Measurements from ENCODE around the gene OSBP2. TPM values are rescaled to one million over a fixed set of nuclear protein-coding genes. Genes with fewer than 3 reads are reported as not detected.

The OSBP2 gene
- total and polyA plus RNA-seq, 10 of the 15 experiments (the other 5 are each of a cell fraction or from before 2014, with no cell fraction given): 0.11 to 7.7 (median 3.6) TPM

DNA sequence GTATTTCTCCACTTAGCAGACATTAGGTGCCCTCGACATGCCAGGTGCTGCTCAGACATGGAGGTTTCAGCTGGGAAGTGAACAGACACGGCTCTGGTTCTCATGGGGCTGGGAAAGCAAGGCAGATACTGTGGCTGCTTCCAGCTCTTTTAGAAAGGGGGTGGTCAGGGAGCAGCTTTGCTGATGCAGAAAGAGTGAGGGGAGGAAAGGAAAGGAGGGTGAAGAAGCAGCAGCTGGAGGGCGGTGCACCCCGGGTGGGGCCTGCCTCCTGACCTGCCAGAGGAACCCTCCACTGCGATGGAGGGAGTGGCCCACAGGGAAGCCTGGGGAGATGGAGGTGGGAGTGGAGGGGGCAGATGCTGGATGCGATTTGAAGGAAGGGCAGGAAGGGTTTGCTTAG, 197.1 kb downstream of the OSBP2 start (continued):
- TF ChIP-seq CBX3 (IDR thresholded peaks at IDR 0.05; ENCODE audit: borderline replicate concordance, low read depth): no peak
- TF ChIP-seq RELA (IDR thresholded peaks at IDR 0.05; ENCODE audit: borderline replicate concordance, partially characterized antibody): no peak
- no peak for TF ChIP-seq EED (IDR thresholded peaks at IDR 0.05; ENCODE audit: low read depth)

- BruUV-seq (replicated peaks): no TSS peak
- no peak overlapping the region for H3K4me3 ChIP-seq
- CTCF ChIA-PET: interaction anchor here (2.0 to 2.8 kb wide), 3 partner anchors 10 to 28 kb away, joined by 4 to 13 read pairs (median 11); no protein-coding TSS in a partner anchor
- no peaks in the 10 kb centered on the region for H3K9me3 ChIP-seq (replicated peaks; ENCODE audit: control insufficient read depth, insufficient read depth, low read length)
- 69% methylated on average over 8 of the region's 8 CpGs for WGBS (ENCODE audit: insufficient coverage, insufficient replicate concordance, low lambda C conversion rate, missing lambda C conversion rate)
- no peaks in the 10 kb centered on the region for H3K4me1 ChIP-seq (ENCODE audit: control insufficient read depth, insufficient read depth, low read length)
- RAD21 ChIA-PET (ENCODE audit: unreplicated experiment): no interaction called here
- H2AFZ ChIP-seq (ENCODE audit: control insufficient read depth, low read depth, low read length): no peak overlapping the region
- TF ChIP-seq HSF1 (IDR thresholded peaks at IDR 0.05; ENCODE audit: low read depth, low read length) (no peak), E2F4 (IDR thresholded peaks at IDR 0.05; ENCODE audit: low read depth, low read length) (no peak), DPF2 (IDR thresholded peaks at IDR 0.05) (no peak), BHLHE40 (IDR thresholded peaks at IDR 0.05; ENCODE audit: borderline replicate concordance in 1 of 2, low read depth in 2 of 2, low read length in 1 of 2) (no peak), GABPA (IDR thresholded peaks at IDR 0.05; ENCODE audit: low read depth) (no peak), ELK1 (IDR thresholded peaks at IDR 0.05; ENCODE audit: low read depth, low read length) (no peak), EP300 (IDR thresholded peaks at IDR 0.05; ENCODE audit: borderline replicate concordance in 1 of 2, control insufficient read depth in 1 of 2, low read depth in 2 of 2, low read length in 2 of 2) (no peak), CREB1 (IDR thresholded peaks at IDR 0.05; ENCODE audit: low read depth) (no peak)
- TF ChIP-seq, protein P1, sequence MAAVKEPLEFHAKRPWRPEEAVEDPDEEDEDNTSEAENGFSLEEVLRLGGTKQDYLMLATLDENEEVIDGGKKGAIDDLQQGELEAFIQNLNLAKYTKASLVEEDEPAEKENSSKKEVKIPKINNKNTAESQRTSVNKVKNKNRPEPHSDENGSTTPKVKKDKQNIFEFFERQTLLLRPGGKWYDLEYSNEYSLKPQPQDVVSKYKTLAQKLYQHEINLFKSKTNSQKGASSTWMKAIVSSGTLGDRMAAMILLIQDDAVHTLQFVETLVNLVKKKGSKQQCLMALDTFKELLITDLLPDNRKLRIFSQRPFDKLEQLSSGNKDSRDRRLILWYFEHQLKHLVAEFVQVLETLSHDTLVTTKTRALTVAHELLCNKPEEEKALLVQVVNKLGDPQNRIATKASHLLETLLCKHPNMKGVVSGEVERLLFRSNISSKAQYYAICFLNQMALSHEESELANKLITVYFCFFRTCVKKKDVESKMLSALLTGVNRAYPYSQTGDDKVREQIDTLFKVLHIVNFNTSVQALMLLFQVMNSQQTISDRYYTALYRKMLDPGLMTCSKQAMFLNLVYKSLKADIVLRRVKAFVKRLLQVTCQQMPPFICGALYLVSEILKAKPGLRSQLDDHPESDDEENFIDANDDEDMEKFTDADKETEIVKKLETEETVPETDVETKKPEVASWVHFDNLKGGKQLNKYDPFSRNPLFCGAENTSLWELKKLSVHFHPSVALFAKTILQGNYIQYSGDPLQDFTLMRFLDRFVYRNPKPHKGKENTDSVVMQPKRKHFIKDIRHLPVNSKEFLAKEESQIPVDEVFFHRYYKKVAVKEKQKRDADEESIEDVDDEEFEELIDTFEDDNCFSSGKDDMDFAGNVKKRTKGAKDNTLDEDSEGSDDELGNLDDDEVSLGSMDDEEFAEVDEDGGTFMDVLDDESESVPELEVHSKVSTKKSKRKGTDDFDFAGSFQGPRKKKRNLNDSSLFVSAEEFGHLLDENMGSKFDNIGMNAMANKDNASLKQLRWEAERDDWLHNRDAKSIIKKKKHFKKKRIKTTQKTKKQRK (IDR thresholded peaks at IDR 0.05; ENCODE audit: low read depth, low read length): no peak
- no peak overlapping the region for H3K4me2 ChIP-seq (ENCODE audit: control insufficient read depth, insufficient read depth)
- H3K9ac ChIP-seq (ENCODE audit: control insufficient read depth, insufficient read depth, low read length): no peak overlapping the region
- peaks cover 0 to 15% of the 10 kb centered on the region in 2 experiments; a peak in 2 of 4 replicates for H3K36me3 ChIP-seq (ENCODE audit: control insufficient read depth in 2 of 2, insufficient read depth in 2 of 2, low read length in 1 of 2)
- DNase-seq (ENCODE audit: low read depth, low spot score) (no peak), FAIRE-seq (no peak), ATAC-seq (no peak)
- in situ Hi-C loops (cut with MboI): no loop called here
- SMC1A ChIA-PET (ENCODE audit: uncharacterized antibody, unreplicated experiment): no interaction called here
- H3K79me2 ChIP-seq (ENCODE audit: control insufficient read depth, insufficient read depth, low read length): no peaks in the 10 kb centered on the region
- no peak overlapping the region for H3K27ac ChIP-seq (ENCODE audit: control insufficient read depth, insufficient read depth)
- no peaks in the 10 kb centered on the region; the same call in 1 of the 2 replicates for H4K20me1 ChIP-seq (ENCODE audit: control insufficient read depth, insufficient read depth)
- intact Hi-C loops (cut with micrococcal nuclease; ENCODE audit: unreplicated experiment): loop anchor here (5.0 kb wide), 1 partner anchor 130 kb away; no protein-coding TSS in a partner anchor
- POLR2A ChIA-PET: no interaction called here
- H3K27me3 ChIP-seq (replicated peaks in 1 of 2; ENCODE audit: control insufficient read depth in 2 of 2, insufficient read depth in 2 of 2, low read length in 1 of 2): no peaks in the 10 kb centered on the region
Measured at GRCh38 chr22:30892286-30892685, 197.6 kb downstream of the OSBP2 start.
